ENCODE measurements around the gene HOXB2. TPM values are rescaled to one million over a fixed set of nuclear protein-coding genes. Genes with fewer than 3 reads are reported as not detected.

The HOXB2 gene
- total RNA-seq, 1 donor from 2014 or later, result not detected

GRCh38 chr17:48558057-48558830 lies 13.3 kb upstream of the HOXB2 start:
- no peak overlapping the region for H3K4me3 ChIP-seq
- H2AFZ ChIP-seq (replicated peaks), result no peak overlapping the region
- H3K27me3 ChIP-seq, result peaks cover 100% of the 10 kb centered on the region
- peaks cover 11% of the 10 kb centered on the region for H3F3A ChIP-seq (ENCODE audit: low read depth)
- H3K27ac Mint-ChIP-seq, result no peak overlapping the region
- DNase-seq (ENCODE audit: low spot score), result no peak
- H3K36me3 Mint-ChIP-seq, result no peaks in the 10 kb centered on the region
- H3K79me2 ChIP-seq (ENCODE audit: low read depth), result no peaks in the 10 kb centered on the region
- peaks cover 97% of the 10 kb centered on the region for H3K27me3 Mint-ChIP-seq (ENCODE audit: insufficient read depth, low read depth)
- no peaks in the 10 kb centered on the region for H3K4me1 ChIP-seq
- no peak overlapping the region for H3K4me3 Mint-ChIP-seq
- TF ChIP-seq EZH2 (IDR thresholded peaks at IDR 0.05) (peak; percentile 41), EZH2phosphoT487 (IDR thresholded peaks at IDR 0.05) (peak; percentile 39)
- TF ChIP-seq, protein P1, sequence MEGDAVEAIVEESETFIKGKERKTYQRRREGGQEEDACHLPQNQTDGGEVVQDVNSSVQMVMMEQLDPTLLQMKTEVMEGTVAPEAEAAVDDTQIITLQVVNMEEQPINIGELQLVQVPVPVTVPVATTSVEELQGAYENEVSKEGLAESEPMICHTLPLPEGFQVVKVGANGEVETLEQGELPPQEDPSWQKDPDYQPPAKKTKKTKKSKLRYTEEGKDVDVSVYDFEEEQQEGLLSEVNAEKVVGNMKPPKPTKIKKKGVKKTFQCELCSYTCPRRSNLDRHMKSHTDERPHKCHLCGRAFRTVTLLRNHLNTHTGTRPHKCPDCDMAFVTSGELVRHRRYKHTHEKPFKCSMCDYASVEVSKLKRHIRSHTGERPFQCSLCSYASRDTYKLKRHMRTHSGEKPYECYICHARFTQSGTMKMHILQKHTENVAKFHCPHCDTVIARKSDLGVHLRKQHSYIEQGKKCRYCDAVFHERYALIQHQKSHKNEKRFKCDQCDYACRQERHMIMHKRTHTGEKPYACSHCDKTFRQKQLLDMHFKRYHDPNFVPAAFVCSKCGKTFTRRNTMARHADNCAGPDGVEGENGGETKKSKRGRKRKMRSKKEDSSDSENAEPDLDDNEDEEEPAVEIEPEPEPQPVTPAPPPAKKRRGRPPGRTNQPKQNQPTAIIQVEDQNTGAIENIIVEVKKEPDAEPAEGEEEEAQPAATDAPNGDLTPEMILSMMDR (IDR thresholded peaks at IDR 0.05), result no peak
- H3K4me1 Mint-ChIP-seq, result no peaks in the 10 kb centered on the region
- H3K36me3 ChIP-seq, result no peaks in the 10 kb centered on the region
- H3K4me2 ChIP-seq, result no peak overlapping the region
- no peak overlapping the region for H3K9ac ChIP-seq
- H3K27ac ChIP-seq, result no peak overlapping the region
- no peaks in the 10 kb centered on the region for H3K9me3 ChIP-seq (ENCODE audit: low read depth)
- peaks cover 94% of the 10 kb centered on the region for H4K20me1 ChIP-seq (ENCODE audit: low read depth)
- H3K9me3 Mint-ChIP-seq, result peaks cover 3% of the 10 kb centered on the region

DNA sequence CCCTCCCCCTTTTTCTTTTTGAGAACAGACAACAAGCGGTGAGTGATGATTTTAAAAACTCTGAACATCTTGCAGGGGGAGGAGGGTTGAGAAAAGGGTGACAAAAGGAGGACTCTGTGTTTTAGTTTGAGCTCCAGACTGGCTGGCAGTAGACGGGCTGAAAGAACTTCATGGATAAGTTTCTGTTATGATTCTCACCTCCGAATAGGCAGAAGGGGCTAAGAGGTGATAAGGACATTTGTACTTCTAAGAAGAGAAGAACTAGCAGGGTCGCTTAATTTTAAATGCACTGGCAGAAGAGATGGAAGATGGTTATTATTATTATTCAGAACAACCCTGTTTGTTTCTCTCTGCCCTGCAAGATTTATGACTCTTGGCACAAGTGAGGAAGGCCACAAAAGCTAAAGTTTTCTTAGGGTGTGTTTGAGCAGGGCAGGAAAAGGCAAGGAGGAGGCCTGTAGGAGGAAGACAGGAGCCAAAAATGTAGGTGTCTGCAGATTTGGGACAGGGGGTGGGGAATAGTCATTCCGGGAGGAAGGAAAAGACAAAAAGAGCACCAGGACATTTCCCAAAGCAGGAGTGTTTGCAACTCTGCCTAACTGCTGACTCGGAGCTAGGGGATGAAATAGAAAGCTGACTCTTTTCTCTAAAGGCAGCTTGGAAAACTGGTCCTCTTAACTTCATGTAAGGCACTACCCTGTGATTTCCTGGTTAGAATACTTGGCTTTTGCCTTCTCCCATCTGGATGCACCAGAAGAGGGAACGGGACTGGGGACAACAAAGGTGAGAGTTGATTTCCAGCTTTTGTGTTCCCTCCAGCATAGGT lies 11.9 kb upstream of the HOXB2 start:
- no peak for DNase-seq (ENCODE audit: low spot score)
- no peak overlapping the region for H3K27ac Mint-ChIP-seq
- Histone ChIP-seq H3K79me2 (ENCODE audit: low read depth) (no peaks in the 10 kb centered on the region), H3K27me3 (peaks cover 100% of the 10 kb centered on the region), H4K20me1 (ENCODE audit: low read depth) (peaks cover 94% of the 10 kb centered on the region), H3K9me3 (ENCODE audit: low read depth) (no peaks in the 10 kb centered on the region), H3K4me3 (no peak overlapping the region), H3K9ac (no peak overlapping the region), H3K27ac (no peak overlapping the region), H3K4me1 (no peaks in the 10 kb centered on the region), H3K36me3 (no peaks in the 10 kb centered on the region), H3K4me2 (no peak overlapping the region), H3F3A (ENCODE audit: low read depth) (peaks cover 11% of the 10 kb centered on the region), H2AFZ (replicated peaks) (no peak overlapping the region)
- no peak overlapping the region for H3K4me3 Mint-ChIP-seq
- H3K9me3 Mint-ChIP-seq, result peaks cover 3% of the 10 kb centered on the region
- TF ChIP-seq EZH2phosphoT487 (IDR thresholded peaks at IDR 0.05), result no peak
- peak; percentile 86 for TF ChIP-seq EZH2 (IDR thresholded peaks at IDR 0.05)
- peaks cover 97% of the 10 kb centered on the region for H3K27me3 Mint-ChIP-seq (ENCODE audit: insufficient read depth, low read depth)
- no peaks in the 10 kb centered on the region for H3K36me3 Mint-ChIP-seq
- H3K4me1 Mint-ChIP-seq, result no peaks in the 10 kb centered on the region

- Mint-ChIP-seq H3K36me3 (no peaks in the 10 kb centered on the region), H3K9me3 (peaks cover 2% of the 10 kb centered on the region), H3K4me1 (no peaks in the 10 kb centered on the region), H3K27ac (no peak overlapping the region), H3K4me3 (no peak overlapping the region), H3K27me3 (ENCODE audit: insufficient read depth, low read depth) (peaks cover 97% of the 10 kb centered on the region)
- Histone ChIP-seq H3K9me3 (ENCODE audit: low read depth) (no peaks in the 10 kb centered on the region), H3K36me3 (no peaks in the 10 kb centered on the region), H3K4me2 (no peak overlapping the region), H3K79me2 (ENCODE audit: low read depth) (no peaks in the 10 kb centered on the region), H3K4me3 (no peak overlapping the region), H2AFZ (replicated peaks) (no peak overlapping the region), H3K9ac (no peak overlapping the region), H3K4me1 (no peaks in the 10 kb centered on the region), H3F3A (ENCODE audit: low read depth) (peaks cover 11% of the 10 kb centered on the region), H4K20me1 (ENCODE audit: low read depth) (peaks cover 94% of the 10 kb centered on the region), H3K27me3 (peaks cover 100% of the 10 kb centered on the region), H3K27ac (no peak overlapping the region)
- DNase-seq (ENCODE audit: low spot score), result no peak
- TF ChIP-seq EZH2 (IDR thresholded peaks at IDR 0.05) (no peak), EZH2phosphoT487 (IDR thresholded peaks at IDR 0.05) (peak; percentile 12)
These were observed 11.3 kb upstream of the HOXB2 start for GRCh38 chr17:48556229-48556575.

GRCh38 chr17:48555258-48556228 lies 10.6 kb upstream of the HOXB2 start:
- Histone ChIP-seq H3F3A (ENCODE audit: low read depth) (peaks cover 11% of the 10 kb centered on the region), H3K27ac (no peak overlapping the region), H3K4me2 (no peak overlapping the region), H3K27me3 (peaks cover 100% of the 10 kb centered on the region), H3K4me1 (no peaks in the 10 kb centered on the region), H4K20me1 (ENCODE audit: low read depth) (peaks cover 95% of the 10 kb centered on the region), H3K4me3 (no peak overlapping the region), H3K9ac (no peak overlapping the region), H2AFZ (replicated peaks) (no peak overlapping the region), H3K9me3 (ENCODE audit: low read depth) (no peaks in the 10 kb centered on the region), H3K79me2 (ENCODE audit: low read depth) (no peaks in the 10 kb centered on the region), H3K36me3 (no peaks in the 10 kb centered on the region)
- Mint-ChIP-seq H3K9me3 (no peaks in the 10 kb centered on the region), H3K27me3 (ENCODE audit: insufficient read depth, low read depth) (peaks cover 95% of the 10 kb centered on the region), H3K4me3 (no peak overlapping the region), H3K27ac (no peak overlapping the region), H3K4me1 (no peaks in the 10 kb centered on the region), H3K36me3 (no peaks in the 10 kb centered on the region)
- TF ChIP-seq, protein P1 (IDR thresholded peaks at IDR 0.05), result no peak
- TF ChIP-seq EZH2 (IDR thresholded peaks at IDR 0.05) (peak; percentile 84), EZH2phosphoT487 (IDR thresholded peaks at IDR 0.05) (peak; percentile 81)
- peak; percentile 68 for DNase-seq (ENCODE audit: low spot score)

Data from neural progenitor cell (in vitro differentiated cells).